ENCODE data around the gene FNBP1.

DNA sequence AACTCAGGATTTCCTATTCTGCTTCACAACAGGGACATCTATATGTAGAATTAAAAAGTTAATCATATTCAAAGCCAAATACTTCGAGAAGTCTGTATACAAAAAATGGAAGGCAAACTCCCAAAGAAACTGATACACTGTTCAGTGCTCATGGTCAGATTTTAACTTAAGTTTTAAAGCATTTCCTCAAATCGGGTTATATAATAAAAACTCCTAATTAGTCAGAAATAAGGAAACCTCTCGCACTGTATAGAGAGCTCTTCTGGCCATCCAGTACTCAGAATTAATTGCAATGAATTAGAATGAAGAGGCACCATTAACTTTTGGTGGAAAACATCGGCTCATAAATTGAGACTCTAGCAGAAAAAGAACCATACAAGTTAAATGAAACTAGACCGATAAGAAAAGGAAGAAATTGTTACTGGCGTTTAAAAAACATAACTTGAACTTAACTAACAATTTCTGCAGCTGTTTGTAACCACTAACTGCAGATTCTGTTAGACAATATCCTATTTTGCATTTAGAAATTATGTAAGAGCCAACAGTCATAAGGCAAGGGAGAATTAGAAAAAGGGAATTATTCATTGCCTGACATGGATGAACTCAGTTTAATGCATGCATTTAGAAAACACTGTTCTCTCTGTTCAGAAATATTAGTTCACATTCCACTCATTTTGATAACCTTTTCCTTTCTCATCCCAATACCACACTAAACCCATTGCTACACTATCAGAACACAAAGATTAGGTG lies 96.6 kb downstream of the FNBP1 start:
- TF ChIP-seq JAZF1 (CRISPR knock-in tag; IDR thresholded peaks at IDR 0.05), result no peak
- TF ChIP-seq, protein P1, sequence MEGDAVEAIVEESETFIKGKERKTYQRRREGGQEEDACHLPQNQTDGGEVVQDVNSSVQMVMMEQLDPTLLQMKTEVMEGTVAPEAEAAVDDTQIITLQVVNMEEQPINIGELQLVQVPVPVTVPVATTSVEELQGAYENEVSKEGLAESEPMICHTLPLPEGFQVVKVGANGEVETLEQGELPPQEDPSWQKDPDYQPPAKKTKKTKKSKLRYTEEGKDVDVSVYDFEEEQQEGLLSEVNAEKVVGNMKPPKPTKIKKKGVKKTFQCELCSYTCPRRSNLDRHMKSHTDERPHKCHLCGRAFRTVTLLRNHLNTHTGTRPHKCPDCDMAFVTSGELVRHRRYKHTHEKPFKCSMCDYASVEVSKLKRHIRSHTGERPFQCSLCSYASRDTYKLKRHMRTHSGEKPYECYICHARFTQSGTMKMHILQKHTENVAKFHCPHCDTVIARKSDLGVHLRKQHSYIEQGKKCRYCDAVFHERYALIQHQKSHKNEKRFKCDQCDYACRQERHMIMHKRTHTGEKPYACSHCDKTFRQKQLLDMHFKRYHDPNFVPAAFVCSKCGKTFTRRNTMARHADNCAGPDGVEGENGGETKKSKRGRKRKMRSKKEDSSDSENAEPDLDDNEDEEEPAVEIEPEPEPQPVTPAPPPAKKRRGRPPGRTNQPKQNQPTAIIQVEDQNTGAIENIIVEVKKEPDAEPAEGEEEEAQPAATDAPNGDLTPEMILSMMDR (IDR thresholded peaks at IDR 0.05), result no peak
- TF ChIP-seq CBFB (CRISPR knock-in tag; IDR thresholded peaks at IDR 0.05; ENCODE audit: low read depth), result no peak
- no peak for TF ChIP-seq CREB1 (CRISPR knock-in tag; IDR thresholded peaks at IDR 0.05)
- TF ChIP-seq, protein P2, sequence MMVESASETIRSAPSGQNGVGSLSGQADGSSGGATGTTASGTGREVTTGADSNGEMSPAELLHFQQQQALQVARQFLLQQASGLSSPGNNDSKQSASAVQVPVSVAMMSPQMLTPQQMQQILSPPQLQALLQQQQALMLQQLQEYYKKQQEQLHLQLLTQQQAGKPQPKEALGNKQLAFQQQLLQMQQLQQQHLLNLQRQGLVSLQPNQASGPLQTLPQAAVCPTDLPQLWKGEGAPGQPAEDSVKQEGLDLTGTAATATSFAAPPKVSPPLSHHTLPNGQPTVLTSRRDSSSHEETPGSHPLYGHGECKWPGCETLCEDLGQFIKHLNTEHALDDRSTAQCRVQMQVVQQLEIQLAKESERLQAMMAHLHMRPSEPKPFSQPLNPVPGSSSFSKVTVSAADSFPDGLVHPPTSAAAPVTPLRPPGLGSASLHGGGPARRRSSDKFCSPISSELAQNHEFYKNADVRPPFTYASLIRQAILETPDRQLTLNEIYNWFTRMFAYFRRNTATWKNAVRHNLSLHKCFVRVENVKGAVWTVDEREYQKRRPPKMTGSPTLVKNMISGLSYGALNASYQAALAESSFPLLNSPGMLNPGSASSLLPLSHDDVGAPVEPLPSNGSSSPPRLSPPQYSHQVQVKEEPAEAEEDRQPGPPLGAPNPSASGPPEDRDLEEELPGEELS (CRISPR knock-in tag; IDR thresholded peaks at IDR 0.05), result no peak
- TF ChIP-seq ZNF263 (CRISPR knock-in tag; IDR thresholded peaks at IDR 0.05; ENCODE audit: low read depth), result no peak
- no peak for TF ChIP-seq ATF1 (CRISPR knock-in tag; IDR thresholded peaks at IDR 0.05)
- TF ChIP-seq, protein P3, sequence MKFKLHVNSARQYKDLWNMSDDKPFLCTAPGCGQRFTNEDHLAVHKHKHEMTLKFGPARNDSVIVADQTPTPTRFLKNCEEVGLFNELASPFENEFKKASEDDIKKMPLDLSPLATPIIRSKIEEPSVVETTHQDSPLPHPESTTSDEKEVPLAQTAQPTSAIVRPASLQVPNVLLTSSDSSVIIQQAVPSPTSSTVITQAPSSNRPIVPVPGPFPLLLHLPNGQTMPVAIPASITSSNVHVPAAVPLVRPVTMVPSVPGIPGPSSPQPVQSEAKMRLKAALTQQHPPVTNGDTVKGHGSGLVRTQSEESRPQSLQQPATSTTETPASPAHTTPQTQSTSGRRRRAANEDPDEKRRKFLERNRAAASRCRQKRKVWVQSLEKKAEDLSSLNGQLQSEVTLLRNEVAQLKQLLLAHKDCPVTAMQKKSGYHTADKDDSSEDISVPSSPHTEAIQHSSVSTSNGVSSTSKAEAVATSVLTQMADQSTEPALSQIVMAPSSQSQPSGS (CRISPR knock-in tag; IDR thresholded peaks at IDR 0.05; ENCODE audit: borderline replicate concordance, low read depth), result no peak
- TF ChIP-seq, protein P4, sequence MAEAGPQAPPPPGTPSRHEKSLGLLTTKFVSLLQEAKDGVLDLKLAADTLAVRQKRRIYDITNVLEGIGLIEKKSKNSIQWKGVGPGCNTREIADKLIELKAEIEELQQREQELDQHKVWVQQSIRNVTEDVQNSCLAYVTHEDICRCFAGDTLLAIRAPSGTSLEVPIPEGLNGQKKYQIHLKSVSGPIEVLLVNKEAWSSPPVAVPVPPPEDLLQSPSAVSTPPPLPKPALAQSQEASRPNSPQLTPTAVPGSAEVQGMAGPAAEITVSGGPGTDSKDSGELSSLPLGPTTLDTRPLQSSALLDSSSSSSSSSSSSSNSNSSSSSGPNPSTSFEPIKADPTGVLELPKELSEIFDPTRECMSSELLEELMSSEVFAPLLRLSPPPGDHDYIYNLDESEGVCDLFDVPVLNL (CRISPR knock-in tag; IDR thresholded peaks at IDR 0.05; ENCODE audit: borderline replicate concordance, low read depth), result no peak
- TF ChIP-seq JUN (CRISPR knock-in tag; IDR thresholded peaks at IDR 0.05), result no peak
